BLaER1 treated with 17β-estradiol and CSF1 and Interleukin-3, amounts not matched to agents 10 nM and 100 nM (cell line): ENCODE data around the gene CDC14B.
"Not testable (repeated sequence)": the region's sequence is repeated elsewhere in the genome, so short reads cannot be mapped to it uniquely, and the experiment has no call there.

Experiments used
- H3K27ac ChIP-seq, 11 experiments: shearing (Covaris generic); formaldehyde crosslinking; 2 replicates each; pipeline ENCODE4 v1.8.1; 2022
- H3K27me3 ChIP-seq, 11 experiments: shearing (Covaris generic); formaldehyde crosslinking; 2 replicates each; pipeline ENCODE4 v1.8.1; 2022
- H3K36me3 ChIP-seq, 11 experiments: shearing (Covaris generic); formaldehyde crosslinking; 2 replicates each; pipeline ENCODE4 v1.8.1; 2022
- H3K4me1 ChIP-seq, 10 experiments: shearing (Covaris generic); formaldehyde crosslinking; 2 replicates each; pipeline ENCODE4 v1.8.1; 2022
- H3K4me2 ChIP-seq, 11 experiments: shearing (Covaris generic); formaldehyde crosslinking; 2 replicates each; pipeline ENCODE4 v1.8.1; 2022
- H3K4me3 ChIP-seq, 10 experiments: shearing (Covaris generic); formaldehyde crosslinking; 2 replicates each; pipeline ENCODE4 v1.8.1; 2022
- H3K9ac ChIP-seq, 11 experiments: shearing (Covaris generic); formaldehyde crosslinking; 2 replicates each; pipeline ENCODE4 v1.8.1; 2022
- H3K9me3 ChIP-seq, 11 experiments: shearing (Covaris generic); formaldehyde crosslinking; replicated peaks in 1 of 11; 2 replicates each; pipeline ENCODE4 v1.8.1; 2022
- H4K20me1 ChIP-seq, 11 experiments: shearing (Covaris generic); formaldehyde crosslinking; 2 replicates each; pipeline ENCODE4 v1.8.1; 2022
- Cebpa-rat ChIP-seq, 11 experiments: shearing (Covaris generic); IDR thresholded peaks; 2 replicates each; pipeline ENCODE4 v1.8.1; 2022

The CDC14B gene

DNA sequence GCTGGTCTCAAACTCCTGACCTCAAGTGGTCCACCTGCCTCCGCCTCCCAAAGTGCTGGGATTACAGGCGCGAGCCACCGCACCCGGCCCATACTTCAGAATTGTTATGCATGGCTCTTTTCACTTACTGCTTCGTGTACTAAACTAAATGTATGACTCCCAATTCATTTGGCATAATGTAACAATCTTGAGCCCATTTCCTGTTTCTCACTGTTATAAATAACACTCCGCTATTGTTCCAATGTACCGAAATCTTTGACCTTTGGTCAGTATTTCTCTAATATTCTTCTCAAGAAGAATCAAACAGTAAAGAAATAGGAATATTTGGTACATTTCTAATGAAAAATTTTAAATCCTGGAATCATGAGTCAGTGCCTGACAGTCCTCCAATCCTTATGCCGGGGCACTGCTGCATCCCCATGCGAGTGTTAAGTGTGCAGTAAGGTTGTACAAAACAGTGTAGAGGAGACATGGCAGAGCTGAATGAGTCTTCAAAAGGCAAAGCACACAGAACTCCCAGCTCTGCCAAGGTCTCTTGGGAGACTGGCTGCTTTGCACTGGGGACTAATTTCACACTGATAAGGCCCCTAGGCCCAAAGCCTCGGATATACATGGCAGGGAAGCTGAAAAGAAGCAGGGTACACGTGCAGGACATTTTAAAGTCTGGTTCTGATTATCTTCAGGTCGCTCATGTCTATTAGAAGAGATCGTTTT is 111.3 kb downstream of the CDC14B start:
- H4K20me1 ChIP-seq: no peaks in the 10 kb centered on the region

GRCh38 chr9:96505316-96505991 is 114.2 kb downstream of the CDC14B start:
- Histone ChIP-seq H3K27ac (no peak overlapping the region), H3K9me3 (no peaks in the 10 kb centered on the region), H3K9ac (no peak overlapping the region), H3K4me1 (no peaks in the 10 kb centered on the region), H3K36me3 (no peaks in the 10 kb centered on the region; a peak in 1 of 22 replicates), H3K4me2 (no peak overlapping the region), H4K20me1 (no peaks in the 10 kb centered on the region), H3K4me3 (no peak overlapping the region), H3K27me3 (no peaks in the 10 kb centered on the region)
- no peak for TF ChIP-seq Cebpa-rat (IDR thresholded peaks at IDR 0.05)

More for the DNA sequence above, 111.3 kb downstream of the CDC14B start:
- Histone ChIP-seq H3K36me3 (peaks cover 0 to 3% (median 0%) of the 10 kb centered on the region in 11 experiments; a peak in 2 of 22 replicates), H3K9ac (no peak overlapping the region), H3K4me3 (no peak overlapping the region), H3K4me2 (no peak overlapping the region), H3K27ac (no peak overlapping the region), H3K4me1 (no peaks in the 10 kb centered on the region), H3K27me3 (no peaks in the 10 kb centered on the region), H3K9me3 (no peaks in the 10 kb centered on the region)
- TF ChIP-seq Cebpa-rat (IDR thresholded peaks at IDR 0.05): no peak

DNA sequence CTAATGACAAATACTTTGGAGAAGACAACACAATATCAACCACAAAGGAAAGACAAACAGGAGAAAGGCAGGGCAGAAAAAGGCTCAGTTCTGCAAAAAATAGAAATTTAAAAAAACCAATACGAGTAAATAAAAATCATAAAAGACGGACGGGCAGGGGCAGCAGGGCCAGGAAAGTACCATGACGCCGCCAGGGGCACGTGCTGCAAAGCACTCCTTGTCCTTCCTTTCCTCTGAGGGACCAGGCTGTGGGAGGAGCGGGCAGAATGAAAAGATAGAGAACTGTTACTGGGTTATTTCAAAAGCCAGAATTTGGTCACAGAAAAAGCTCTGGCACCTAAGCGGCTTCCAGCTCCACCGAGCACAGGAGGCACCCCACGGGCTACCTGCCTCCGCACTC is 115.7 kb downstream of the CDC14B start:
- Histone ChIP-seq H3K27me3 (no peaks in the 10 kb centered on the region), H3K36me3 (no peaks in the 10 kb centered on the region; a peak in 1 of 22 replicates), H3K4me3 (no peak overlapping the region), H3K4me1 (peaks cover 0 to 5% (median under 1%) of the 10 kb centered on the region in 10 experiments; a peak in 4 of 20 replicates), H4K20me1 (no peaks in the 10 kb centered on the region), H3K27ac (no peak overlapping the region), H3K9me3 (no peaks in the 10 kb centered on the region), H3K4me2 (no peak overlapping the region), H3K9ac (no peak overlapping the region)
- TF ChIP-seq Cebpa-rat (IDR thresholded peaks at IDR 0.05): no peak

GRCh38 chr9:96503374-96503748 is 116.3 kb downstream of the CDC14B start:
- H3K4me2 ChIP-seq, H3K4me3 ChIP-seq, H3K27me3 ChIP-seq, H3K4me1 ChIP-seq, H3K9ac ChIP-seq, H4K20me1 ChIP-seq, H3K36me3 ChIP-seq, H3K27ac ChIP-seq, H3K9me3 ChIP-seq: not testable (repeated sequence)

DNA sequence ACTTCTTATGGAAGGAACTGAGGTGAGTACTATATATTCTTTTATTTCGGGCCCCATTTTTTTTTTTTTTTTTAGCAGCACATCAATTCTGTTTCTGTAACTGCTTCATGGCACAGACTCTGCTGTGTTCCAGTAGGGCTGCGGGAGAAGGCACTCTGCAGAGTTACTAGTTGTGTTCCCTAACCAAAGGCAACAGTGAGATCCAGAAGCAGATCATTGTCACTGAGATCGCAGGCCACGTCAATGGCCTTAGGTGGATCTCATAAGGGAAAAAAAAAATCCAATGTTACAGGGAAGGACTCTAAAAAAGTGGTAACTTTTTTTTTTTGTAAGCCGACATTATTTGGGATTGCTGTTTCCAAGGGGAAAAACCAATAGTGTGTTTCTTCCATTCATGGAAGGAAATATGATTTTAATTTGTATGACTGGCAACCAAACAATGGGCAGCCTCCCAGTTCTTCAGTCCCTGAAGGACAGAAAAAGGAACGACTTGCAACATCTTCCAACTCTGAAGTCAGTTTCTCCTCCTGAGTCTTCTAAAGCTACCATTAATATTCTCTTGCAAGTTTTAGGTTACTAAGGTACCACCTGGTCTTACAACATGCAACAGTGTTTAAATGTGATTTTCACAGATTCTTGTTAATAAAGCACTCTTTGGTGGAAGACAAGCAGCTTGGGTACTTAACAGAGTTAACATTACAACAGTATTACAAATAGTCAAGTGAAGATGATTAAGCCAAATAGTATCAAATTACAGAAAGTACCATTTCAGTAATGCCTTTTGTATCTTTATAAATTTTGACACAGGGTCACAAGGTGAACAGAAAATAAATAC is 116.9 kb downstream of the CDC14B start:
- H3K9ac ChIP-seq: no peak overlapping the region
- H3K9me3 ChIP-seq: no peaks in the 10 kb centered on the region
- H3K27me3 ChIP-seq: no peaks in the 10 kb centered on the region
- no peaks in the 10 kb centered on the region for H4K20me1 ChIP-seq
- no peak for TF ChIP-seq Cebpa-rat (IDR thresholded peaks at IDR 0.05)
- peaks cover 0 to 10% (median 2%) of the 10 kb centered on the region in 10 experiments; a peak in 5 of 20 replicates for H3K4me1 ChIP-seq
- H3K36me3 ChIP-seq: no peaks in the 10 kb centered on the region; a peak in 1 of 22 replicates
- no peak overlapping the region for H3K27ac ChIP-seq
- no peak overlapping the region for H3K4me2 ChIP-seq
- no peak overlapping the region for H3K4me3 ChIP-seq

DNA sequence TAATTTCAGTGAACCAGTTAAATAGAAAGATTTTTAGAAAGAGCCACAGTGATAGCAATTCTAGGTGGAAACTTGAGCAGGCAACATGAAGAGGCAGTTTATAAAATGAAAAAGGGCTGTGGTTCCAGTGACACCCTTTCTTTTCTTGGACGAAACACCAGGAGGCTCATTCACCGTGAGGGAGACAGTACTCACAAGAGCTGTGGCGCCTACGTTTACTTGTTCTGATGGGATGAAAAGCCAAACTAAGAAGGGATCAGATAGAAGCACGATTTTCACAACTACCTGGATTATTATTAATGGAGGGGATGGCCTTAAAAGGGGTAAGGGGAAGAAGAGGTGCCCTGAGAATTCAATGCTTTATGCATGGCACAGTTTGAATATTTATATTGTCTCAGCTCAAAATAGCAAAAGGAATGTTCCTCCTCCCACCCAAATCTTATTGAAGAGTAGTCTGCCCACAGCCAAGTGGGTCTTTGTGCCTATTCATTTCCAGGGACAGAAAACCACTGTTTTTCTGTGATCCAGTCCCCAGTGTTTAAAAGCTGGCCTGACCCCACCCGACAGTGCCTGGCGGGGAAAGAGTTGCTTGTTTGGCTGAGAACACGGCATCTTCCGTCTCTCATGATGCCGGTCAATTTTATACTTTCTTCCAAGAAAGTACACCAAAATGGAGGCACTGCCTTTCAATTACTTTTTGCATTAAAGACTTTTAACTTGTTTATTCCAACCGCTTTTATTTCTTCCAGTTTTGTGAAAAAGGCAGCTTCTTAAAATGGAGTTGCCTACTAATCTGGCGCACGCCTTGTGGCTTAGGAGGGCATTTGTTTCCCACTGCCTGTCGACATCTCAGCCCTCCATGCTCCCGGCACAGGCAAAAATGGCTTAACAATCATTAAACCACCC is 117.8 kb downstream of the CDC14B start:
- no peak for TF ChIP-seq Cebpa-rat (IDR thresholded peaks at IDR 0.05)
- H3K4me2 ChIP-seq: no peak overlapping the region
- H3K27ac ChIP-seq: no peak overlapping the region

DNA sequence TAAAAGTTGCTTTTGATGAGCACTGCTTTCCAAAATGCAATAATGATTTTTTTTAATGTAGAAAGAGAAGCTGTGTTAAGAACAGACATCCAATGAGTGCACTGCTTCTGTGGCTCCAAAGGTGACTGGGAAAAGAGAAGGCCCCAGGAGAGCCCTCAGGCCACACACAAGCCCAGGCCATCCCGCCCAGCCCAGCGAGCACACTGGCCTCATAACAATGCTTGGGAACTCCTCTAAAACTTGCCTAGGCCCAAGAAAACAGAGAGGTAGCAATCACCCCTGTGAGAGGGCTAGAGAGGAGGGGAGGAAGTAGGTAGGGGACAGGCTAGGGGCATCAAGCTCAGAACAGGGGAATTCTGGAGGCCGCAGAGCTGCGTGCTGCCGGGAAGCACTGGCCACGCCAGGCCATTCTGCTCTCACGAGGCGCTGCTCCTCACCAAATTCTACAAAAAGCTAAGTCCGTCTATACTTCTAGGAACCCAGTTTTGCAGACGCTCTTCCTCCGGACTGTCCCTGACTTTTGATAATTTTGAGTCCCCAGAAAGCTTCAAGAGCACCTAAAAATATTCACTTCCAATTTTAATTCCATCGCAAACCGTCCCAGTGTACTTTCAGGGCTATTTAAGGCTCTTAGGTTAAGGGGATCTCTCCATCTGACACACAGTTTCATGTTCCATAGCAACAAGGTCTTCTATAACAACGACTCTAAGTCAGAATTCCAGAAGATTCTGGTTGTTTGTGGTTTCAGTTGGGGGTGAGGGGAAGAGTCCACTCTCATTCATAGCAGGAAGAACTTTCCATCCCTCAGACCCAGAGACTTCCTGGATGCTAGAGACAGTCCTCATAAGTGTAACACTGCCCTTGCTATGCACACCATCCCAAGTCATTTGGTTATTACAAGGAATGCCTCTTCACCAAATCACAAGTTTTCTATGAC is 118.7 kb downstream of the CDC14B start:
- Histone ChIP-seq H3K27me3 (no peaks in the 10 kb centered on the region), H3K36me3 (no peaks in the 10 kb centered on the region), H3K4me2 (no peak overlapping the region), H3K9me3 (no peaks in the 10 kb centered on the region), H3K4me1 (peaks cover 0 to 10% (median 2%) of the 10 kb centered on the region in 10 experiments; a peak in 5 of 20 replicates), H3K27ac (no peak overlapping the region), H3K9ac (no peak overlapping the region), H3K4me3 (no peak overlapping the region), H4K20me1 (no peaks in the 10 kb centered on the region; a peak in 1 of 22 replicates)
- TF ChIP-seq Cebpa-rat (IDR thresholded peaks at IDR 0.05): no peak

More for the DNA sequence above, 117.8 kb downstream of the CDC14B start:
- Histone ChIP-seq H3K4me1 (peaks cover 0 to 10% (median 2%) of the 10 kb centered on the region in 10 experiments; a peak in 5 of 20 replicates), H3K36me3 (no peaks in the 10 kb centered on the region; a peak in 1 of 22 replicates), H3K9ac (no peak overlapping the region), H3K9me3 (no peaks in the 10 kb centered on the region), H3K27me3 (no peaks in the 10 kb centered on the region), H4K20me1 (no peaks in the 10 kb centered on the region), H3K4me3 (no peak overlapping the region)

DNA sequence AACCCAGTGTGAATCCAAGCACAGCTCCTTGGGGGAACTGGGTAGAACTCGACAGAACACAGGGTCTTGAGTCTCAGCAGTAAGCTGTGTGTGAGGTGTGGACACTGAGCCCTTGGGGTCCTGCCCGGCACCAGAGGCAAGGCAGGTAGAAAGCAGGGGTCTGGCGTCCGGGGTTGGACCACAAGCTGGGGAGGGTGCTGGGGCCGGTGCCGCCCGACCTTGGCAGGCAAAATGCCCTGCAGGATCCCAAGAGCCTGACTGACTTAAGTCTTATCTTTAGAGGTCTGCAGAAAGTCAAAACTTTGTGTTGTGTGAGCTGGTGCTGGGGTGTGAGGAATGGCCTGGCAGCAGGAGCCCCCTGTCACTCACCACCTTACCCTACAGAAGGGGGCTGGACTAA is 120.4 kb downstream of the CDC14B start:
- Histone ChIP-seq H3K27me3 (no peaks in the 10 kb centered on the region), H3K36me3 (no peaks in the 10 kb centered on the region), H4K20me1 (no peaks in the 10 kb centered on the region; a peak in 1 of 22 replicates), H3K9ac (no peak overlapping the region), H3K4me1 (peaks cover 0 to 10% (median 2%) of the 10 kb centered on the region in 10 experiments; a peak in 5 of 20 replicates), H3K9me3 (no peaks in the 10 kb centered on the region), H3K27ac (no peak overlapping the region), H3K4me3 (no peak overlapping the region), H3K4me2 (peak overlapping the region in 2 of 11 experiments; percentile 8 to 10; a peak in 1 of 22 replicates)
- TF ChIP-seq Cebpa-rat (IDR thresholded peaks at IDR 0.05): no peak
